Measurements from ENCODE around the gene CAMTA1. TPM values are rescaled to one million over a fixed set of nuclear protein-coding genes. Genes with fewer than 3 reads are reported as not detected.

Gene CAMTA1
- total and polyA plus RNA-seq, 3 experiments from 2014 or later = 60.2 to 79.0 (median 61.7) TPM

DNA sequence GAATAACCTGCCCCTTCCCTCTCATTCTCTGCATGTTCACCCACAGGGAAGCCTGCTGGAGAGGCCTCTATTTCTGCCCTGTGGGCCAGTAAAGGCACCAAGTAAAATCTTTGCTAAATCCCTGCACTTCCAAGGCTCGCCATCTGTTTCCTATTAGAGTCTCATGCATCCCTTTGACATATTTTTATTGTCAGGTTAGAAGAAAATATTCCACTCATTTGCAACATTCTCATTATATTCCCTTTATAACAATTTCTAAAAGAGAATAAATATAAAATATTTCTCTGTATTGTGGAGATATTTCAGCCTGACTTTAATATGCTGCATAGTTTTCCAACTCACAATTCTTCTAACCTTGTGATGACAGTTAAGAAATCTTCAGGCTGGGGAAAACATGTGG, 645.4 kb downstream of the CAMTA1 start:
- Mint-ChIP-seq H3K4me1 (no peaks in the 10 kb centered on the region), H3K27ac (no peak overlapping the region), H3K9me3 (peaks cover 0 to 4% (median 0%) of the 10 kb centered on the region in 5 donors), H3K27me3 (peaks cover 5 to 8% of the 10 kb centered on the region in 2 donors), H3K4me3 (no peak overlapping the region), H3K36me3 (no peaks in the 10 kb centered on the region)
- ChIA-PET POLR2A (no interaction called here), CTCF (no interaction called here)
- Histone ChIP-seq H3K27me3 (ENCODE audit: insufficient read depth, low read length, poor library complexity, severe bottlenecking) (no peaks in the 10 kb centered on the region), H3K27ac (ENCODE audit: low read depth, low read length) (no peak overlapping the region), H3K4me3 (ENCODE audit: low read length) (no peak overlapping the region), H3K4me1 (ENCODE audit: insufficient read depth, low read length) (no peaks in the 10 kb centered on the region), H3K36me3 (ENCODE audit: insufficient read depth, low read length) (no peaks in the 10 kb centered on the region), H3K9me3 (ENCODE audit: low read length) (no peaks in the 10 kb centered on the region)
- no peak for DNase-seq

DNA sequence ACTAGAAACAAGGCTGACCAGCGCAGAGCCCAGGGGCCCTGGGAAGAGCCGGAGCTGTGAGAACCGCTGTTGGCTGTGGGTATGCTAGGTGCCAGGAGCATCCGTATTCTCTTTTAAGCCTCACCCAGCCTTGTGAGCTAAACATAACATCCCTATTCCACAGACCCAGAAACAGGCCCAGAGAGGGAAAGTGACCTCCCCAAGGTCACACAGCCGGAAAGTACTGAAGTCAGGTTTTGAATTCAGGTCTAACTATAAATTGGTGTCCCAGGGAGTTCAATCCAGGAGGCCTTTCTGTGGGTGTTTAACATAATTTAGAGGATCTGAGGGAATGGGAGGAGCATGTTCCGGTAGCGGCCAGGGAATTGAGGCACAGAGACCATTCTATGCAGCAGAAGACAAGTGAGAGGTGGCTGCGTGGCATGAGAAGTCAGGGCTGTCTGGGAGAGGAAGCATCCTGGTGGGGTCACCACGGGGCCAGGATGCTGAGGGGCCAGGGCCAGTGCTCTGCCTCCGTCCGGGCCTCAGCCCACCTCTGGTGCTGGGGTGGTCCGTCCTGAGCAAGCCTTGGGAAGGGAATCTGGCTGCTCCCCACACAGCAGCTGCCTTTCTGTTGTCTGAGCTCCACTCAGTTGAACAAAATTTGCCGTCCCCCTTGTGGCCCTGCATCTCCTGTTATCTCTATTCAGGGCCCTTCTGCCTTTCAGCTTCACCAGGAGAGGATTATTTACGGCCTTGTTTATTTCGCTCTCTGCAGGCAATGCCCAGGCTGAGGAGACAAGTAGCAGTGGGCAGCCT, 647.0 kb downstream of the CAMTA1 start:
- CTCF ChIA-PET = no interaction called here
- DNase-seq = peak in 1 of 5 donors; percentile 15
- Histone ChIP-seq H3K4me3 (ENCODE audit: low read length) (no peak overlapping the region), H3K27ac (ENCODE audit: low read depth, low read length) (no peak overlapping the region), H3K27me3 (ENCODE audit: insufficient read depth, low read length, poor library complexity, severe bottlenecking) (no peaks in the 10 kb centered on the region), H3K36me3 (ENCODE audit: insufficient read depth, low read length) (no peaks in the 10 kb centered on the region), H3K9me3 (ENCODE audit: low read length) (no peaks in the 10 kb centered on the region), H3K4me1 (ENCODE audit: insufficient read depth, low read length) (no peaks in the 10 kb centered on the region)
- Mint-ChIP-seq H3K27ac (no peak overlapping the region), H3K9me3 (peaks cover 0 to 4% (median 0%) of the 10 kb centered on the region in 5 donors), H3K4me1 (no peaks in the 10 kb centered on the region), H3K27me3 (peaks cover 5 to 8% of the 10 kb centered on the region in 2 donors), H3K36me3 (no peaks in the 10 kb centered on the region), H3K4me3 (no peak overlapping the region)
- POLR2A ChIA-PET = no interaction called here

DNA sequence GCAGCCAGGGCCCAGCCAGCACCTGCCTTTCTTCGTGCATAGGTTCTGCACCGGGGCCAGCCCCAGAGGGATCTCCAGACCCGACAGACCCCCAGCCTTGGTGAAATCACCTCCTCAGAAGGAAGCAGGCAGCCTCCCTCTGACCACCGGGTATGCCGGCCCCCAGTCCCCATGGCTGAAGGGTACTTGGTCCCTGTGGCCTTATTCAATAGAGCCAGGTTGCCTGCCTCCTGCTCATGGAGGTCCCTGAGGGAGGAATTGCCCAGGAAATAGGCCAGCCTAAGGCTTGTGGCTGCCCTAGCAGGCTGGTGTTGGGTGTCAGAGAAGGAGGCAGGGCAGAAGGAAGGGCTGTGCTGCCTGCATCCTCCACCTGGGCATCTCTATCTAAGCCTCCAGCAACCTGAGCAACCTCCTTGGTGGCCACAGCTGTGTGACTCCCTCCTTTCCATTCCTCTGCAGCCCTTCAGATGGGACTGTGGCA, 647.7 kb downstream of the CAMTA1 start:
- peaks cover 0 to 4% (median 0%) of the 10 kb centered on the region in 5 donors for H3K9me3 Mint-ChIP-seq
- Histone ChIP-seq H3K27me3 (ENCODE audit: insufficient read depth, low read length, poor library complexity, severe bottlenecking) (no peaks in the 10 kb centered on the region), H3K9me3 (ENCODE audit: low read length) (no peaks in the 10 kb centered on the region), H3K4me3 (ENCODE audit: low read length) (no peak overlapping the region), H3K4me1 (ENCODE audit: insufficient read depth, low read length) (no peaks in the 10 kb centered on the region), H3K36me3 (ENCODE audit: insufficient read depth, low read length) (no peaks in the 10 kb centered on the region), H3K27ac (ENCODE audit: low read depth, low read length) (no peak overlapping the region)
- H3K27ac Mint-ChIP-seq = no peak overlapping the region
- POLR2A ChIA-PET = no interaction called here
- no peak overlapping the region for H3K4me3 Mint-ChIP-seq
- CTCF ChIA-PET = no interaction called here
- peaks cover 5 to 8% of the 10 kb centered on the region in 2 donors for H3K27me3 Mint-ChIP-seq
- DNase-seq = peak in 1 of 5 donors; percentile 43
- no peaks in the 10 kb centered on the region for H3K36me3 Mint-ChIP-seq
- H3K4me1 Mint-ChIP-seq = no peaks in the 10 kb centered on the region

DNA sequence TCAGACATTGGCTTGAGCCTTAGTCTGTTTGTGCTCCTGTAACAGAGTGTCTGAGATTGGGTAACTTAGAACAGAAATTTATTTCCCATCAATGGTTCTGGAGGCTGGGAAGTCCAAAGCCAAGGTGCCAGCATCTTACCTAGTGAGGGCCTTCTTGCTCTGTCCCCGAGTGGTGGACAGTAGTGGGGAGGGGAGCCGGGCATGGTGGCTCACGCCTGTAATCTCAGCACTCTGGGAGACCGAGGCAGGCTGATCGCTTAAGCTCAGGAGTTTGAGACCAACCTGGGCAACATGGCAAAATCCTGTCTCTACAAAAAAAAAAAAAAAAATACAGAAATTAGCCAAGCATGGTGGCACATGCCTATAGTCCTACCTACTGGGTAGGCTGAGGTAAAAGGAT, 649.3 kb downstream of the CAMTA1 start:
- DNase-seq = peak in 1 of 5 donors; percentile 8

DNA sequence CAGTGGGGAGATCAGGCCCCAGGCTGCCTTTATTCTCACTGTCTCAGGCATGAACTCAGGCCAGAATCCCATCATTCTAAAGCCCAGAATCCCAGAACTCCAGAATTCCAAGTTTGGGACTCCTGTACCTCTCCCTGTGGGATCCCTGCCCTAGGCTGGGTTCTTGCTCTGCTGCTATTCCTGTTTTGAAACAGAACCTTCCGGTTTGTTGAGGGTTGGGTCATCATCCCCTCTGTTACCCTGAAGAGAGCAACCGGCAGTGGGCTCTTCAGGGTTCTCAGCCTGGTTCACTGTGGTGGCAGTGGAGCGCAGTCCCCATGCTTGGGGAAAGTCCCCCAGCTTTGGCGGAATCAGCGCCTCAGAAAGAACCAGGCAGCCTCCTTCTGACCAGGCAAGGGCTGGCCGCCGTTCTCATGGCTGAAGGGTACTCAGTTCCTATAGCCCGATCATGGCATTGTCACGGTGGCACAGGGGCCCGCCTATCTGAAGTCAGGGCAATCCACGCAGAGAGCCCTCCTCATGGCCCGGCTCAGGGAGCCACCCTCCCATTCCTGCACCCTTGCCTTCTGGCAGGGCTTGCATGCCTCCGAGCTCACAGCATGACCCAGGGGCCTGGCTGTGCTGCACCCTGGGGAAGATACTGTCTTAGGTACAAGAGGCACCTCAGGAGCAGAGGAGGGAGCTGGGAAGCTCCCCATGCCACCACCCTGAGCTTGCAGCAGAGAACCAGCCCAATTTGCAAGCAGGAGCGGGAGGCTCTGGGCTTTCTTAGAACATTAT, 650.2 kb downstream of the CAMTA1 start:
- H3K27ac ChIP-seq (ENCODE audit: low read depth, low read length) = no peak overlapping the region
- peaks cover 0 to 4% (median 0%) of the 10 kb centered on the region in 5 donors for H3K9me3 Mint-ChIP-seq
- no peak overlapping the region for H3K4me3 Mint-ChIP-seq
- no peaks in the 10 kb centered on the region for H3K4me1 ChIP-seq (ENCODE audit: insufficient read depth, low read length)
- DNase-seq = peak in 1 of 5 donors; percentile 44
- H3K36me3 ChIP-seq (ENCODE audit: insufficient read depth, low read length) = no peaks in the 10 kb centered on the region
- peaks cover 5 to 8% of the 10 kb centered on the region in 2 donors for H3K27me3 Mint-ChIP-seq
- H3K4me1 Mint-ChIP-seq = no peaks in the 10 kb centered on the region
- CTCF ChIA-PET = no interaction called here
- POLR2A ChIA-PET = no interaction called here
- H3K4me3 ChIP-seq (ENCODE audit: low read length) = no peak overlapping the region
- H3K36me3 Mint-ChIP-seq = no peaks in the 10 kb centered on the region
- H3K27ac Mint-ChIP-seq = no peak overlapping the region
- H3K27me3 ChIP-seq (ENCODE audit: insufficient read depth, low read length, poor library complexity, severe bottlenecking) = no peaks in the 10 kb centered on the region
- no peaks in the 10 kb centered on the region for H3K9me3 ChIP-seq (ENCODE audit: low read length)

More for the DNA sequence above, 649.3 kb downstream of the CAMTA1 start:
- Histone ChIP-seq H3K27me3 (ENCODE audit: insufficient read depth, low read length, poor library complexity, severe bottlenecking) (no peaks in the 10 kb centered on the region), H3K4me3 (ENCODE audit: low read length) (no peak overlapping the region), H3K27ac (ENCODE audit: low read depth, low read length) (no peak overlapping the region), H3K9me3 (ENCODE audit: low read length) (no peaks in the 10 kb centered on the region), H3K36me3 (ENCODE audit: insufficient read depth, low read length) (no peaks in the 10 kb centered on the region), H3K4me1 (ENCODE audit: insufficient read depth, low read length) (no peaks in the 10 kb centered on the region)
- Mint-ChIP-seq H3K4me1 (no peaks in the 10 kb centered on the region), H3K27me3 (peaks cover 5 to 8% of the 10 kb centered on the region in 2 donors), H3K27ac (no peak overlapping the region), H3K36me3 (no peaks in the 10 kb centered on the region), H3K9me3 (peaks cover 0 to 4% (median 0%) of the 10 kb centered on the region in 5 donors), H3K4me3 (no peak overlapping the region)
- POLR2A ChIA-PET = no interaction called here
- CTCF ChIA-PET = no interaction called here

DNA sequence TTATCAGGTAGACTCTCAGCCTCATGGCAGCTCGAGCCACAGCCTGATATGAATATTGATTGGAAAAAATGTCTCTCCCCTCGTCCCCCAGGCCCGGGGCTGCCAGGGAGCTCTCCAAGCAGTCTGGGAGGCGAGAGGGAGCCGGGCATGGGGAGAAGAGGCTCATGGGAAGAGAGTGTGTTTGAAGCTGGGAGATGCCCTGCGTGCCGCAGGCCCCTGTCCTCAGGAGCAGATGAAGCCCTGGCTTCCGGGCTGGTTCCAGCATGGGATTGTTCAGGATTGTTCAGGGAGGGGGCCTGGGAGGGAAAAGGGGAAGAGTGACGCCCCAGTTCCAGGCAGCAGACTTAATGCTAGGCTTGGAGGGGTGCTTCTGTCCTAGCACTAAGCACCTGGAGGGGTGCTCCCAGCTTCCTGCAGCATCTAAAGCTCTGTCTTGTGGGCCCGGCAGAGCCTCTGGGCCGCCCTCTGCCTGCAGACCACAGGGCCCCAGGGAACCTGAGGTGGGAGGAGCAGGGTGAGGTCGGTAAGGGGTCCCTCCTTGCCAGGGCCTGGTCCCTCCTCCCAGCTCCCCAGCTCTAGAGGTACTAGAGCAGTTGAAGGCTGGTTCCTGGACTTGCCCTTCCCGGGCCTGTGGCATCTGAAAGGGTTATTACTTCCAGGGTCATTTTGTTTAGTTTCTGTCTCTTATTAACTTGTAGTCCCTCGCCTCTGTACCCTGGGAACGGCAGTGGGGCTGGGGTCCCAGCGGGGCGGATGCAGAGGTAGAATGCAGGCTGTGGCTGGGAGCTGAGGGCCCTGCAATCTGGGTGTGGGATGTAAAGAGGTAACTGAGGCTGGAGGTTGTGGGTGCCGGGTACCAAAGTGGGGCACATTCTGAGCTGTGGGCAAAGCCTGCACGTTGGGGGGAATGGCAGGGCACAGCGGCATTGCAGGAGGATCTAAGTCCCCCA, 651.1 kb downstream of the CAMTA1 start:
- peak in 1 of 5 donors; percentile 25 for DNase-seq
- ChIA-PET POLR2A (no interaction called here), CTCF (no interaction called here)
- no peaks in the 10 kb centered on the region for H3K4me1 ChIP-seq (ENCODE audit: insufficient read depth, low read length)
- H3K27ac Mint-ChIP-seq = no peak overlapping the region
- H3K36me3 Mint-ChIP-seq = no peaks in the 10 kb centered on the region
- no peaks in the 10 kb centered on the region for H3K27me3 ChIP-seq (ENCODE audit: insufficient read depth, low read length, poor library complexity, severe bottlenecking)
- H3K9me3 Mint-ChIP-seq = peaks cover 0 to 4% (median 0%) of the 10 kb centered on the region in 5 donors
- H3K27me3 Mint-ChIP-seq = peaks cover 3 to 8% of the 10 kb centered on the region in 2 donors
- no peak overlapping the region for H3K27ac ChIP-seq (ENCODE audit: low read depth, low read length)
- H3K4me1 Mint-ChIP-seq = no peaks in the 10 kb centered on the region
- H3K4me3 ChIP-seq (ENCODE audit: low read length) = no peak overlapping the region
- no peak overlapping the region for H3K4me3 Mint-ChIP-seq
- no peaks in the 10 kb centered on the region for H3K36me3 ChIP-seq (ENCODE audit: insufficient read depth, low read length)
- H3K9me3 ChIP-seq (ENCODE audit: low read length) = no peaks in the 10 kb centered on the region

DNA sequence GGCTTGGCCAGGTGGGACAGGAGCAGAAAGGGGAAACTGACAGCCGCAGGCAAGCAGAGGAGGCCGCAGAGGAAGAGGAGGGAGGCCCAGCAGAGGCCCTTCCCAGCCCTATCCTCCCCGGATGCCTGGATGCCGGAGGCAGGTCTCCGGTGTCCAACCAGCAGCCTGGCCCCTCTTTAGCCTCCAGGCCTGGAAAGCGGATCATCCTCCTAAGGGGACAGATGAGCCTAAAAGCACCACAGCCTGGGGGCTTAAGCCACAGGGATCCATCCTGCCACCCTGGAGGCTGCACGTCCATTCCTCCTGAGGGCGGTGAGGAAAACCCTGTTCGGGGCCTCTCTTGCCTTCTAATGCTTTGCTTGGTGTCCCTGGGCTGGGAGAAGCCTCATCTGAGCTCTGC, 651.8 kb downstream of the CAMTA1 start:
- no peaks in the 10 kb centered on the region for H3K9me3 ChIP-seq (ENCODE audit: low read length)
- DNase-seq = no peak
- Mint-ChIP-seq H3K36me3 (no peaks in the 10 kb centered on the region), H3K4me1 (no peaks in the 10 kb centered on the region), H3K27me3 (peaks cover 0 to 7% of the 10 kb centered on the region in 2 donors), H3K4me3 (no peak overlapping the region), H3K9me3 (peaks cover 0 to 4% (median 0%) of the 10 kb centered on the region in 5 donors), H3K27ac (no peak overlapping the region)
- ChIA-PET CTCF (no interaction called here), POLR2A (no interaction called here)
- no peak overlapping the region for H3K4me3 ChIP-seq (ENCODE audit: low read length)
- H3K36me3 ChIP-seq (ENCODE audit: insufficient read depth, low read length) = no peaks in the 10 kb centered on the region
- no peaks in the 10 kb centered on the region for H3K4me1 ChIP-seq (ENCODE audit: insufficient read depth, low read length)
- H3K27me3 ChIP-seq (ENCODE audit: insufficient read depth, low read length, poor library complexity, severe bottlenecking) = no peaks in the 10 kb centered on the region
- no peak overlapping the region for H3K27ac ChIP-seq (ENCODE audit: low read depth, low read length)

All from CD8-positive, alpha-beta memory T cell (primary cell).